Measurements from ENCODE around the gene NCAPD2.

The NCAPD2 gene

GRCh38 chr12:6532927-6533652, 39.2 kb downstream of the NCAPD2 start:
- DNase-seq (ENCODE audit: low read depth in 1 of 2, low spot score in 1 of 2): no peak

- DNase-seq (ENCODE audit: low read depth in 1 of 2, low spot score in 1 of 2): no peak
Measured at GRCh38 chr12:6533653-6533922, 39.7 kb downstream of the NCAPD2 start.

GRCh38 chr12:6533923-6534694, 40.2 kb downstream of the NCAPD2 start, which contains the start of gene GAPDH:
GAPDH (plus strand) TSS chr12:6534517; CDS start chr12:6534833, 316 bp downstream.
- peak; percentile 70 to 79 for DNase-seq (ENCODE audit: low read depth in 1 of 2, low spot score in 1 of 2)

GRCh38 chr12:6534695-6534944, 40.7 kb downstream of the NCAPD2 start:
- no peak for DNase-seq (ENCODE audit: low read depth in 1 of 2, low spot score in 1 of 2)

- DNase-seq (ENCODE audit: low read depth in 1 of 2, low spot score in 1 of 2): peak; percentile 48 to 64
Measured at GRCh38 chr12:6534945-6535696, 41.2 kb downstream of the NCAPD2 start.

GRCh38 chr12:6535697-6535946, 41.7 kb downstream of the NCAPD2 start:
- DNase-seq (ENCODE audit: low read depth in 1 of 2, low spot score in 1 of 2): no peak

- no peak for DNase-seq (ENCODE audit: low read depth in 1 of 2, low spot score in 1 of 2)
Measured at GRCh38 chr12:6535960-6536847, 42.3 kb downstream of the NCAPD2 start.

GRCh38 chr12:6536894-6537579, 43.1 kb downstream of the NCAPD2 start:
- DNase-seq (ENCODE audit: low read depth in 1 of 2, low spot score in 1 of 2): no peak

GRCh38 chr12:6537580-6538419, 43.9 kb downstream of the NCAPD2 start:
- peak; percentile 73 to 79 for DNase-seq (ENCODE audit: low read depth in 1 of 2, low spot score in 1 of 2)

GRCh38 chr12:6538420-6539313, 44.8 kb downstream of the NCAPD2 start:
- DNase-seq (ENCODE audit: low read depth in 1 of 2, low spot score in 1 of 2): no peak

GRCh38 chr12:6539314-6539682, 45.4 kb downstream of the NCAPD2 start:
- no peak for DNase-seq (ENCODE audit: low read depth in 1 of 2, low spot score in 1 of 2)

GRCh38 chr12:6539707-6540134, 45.8 kb downstream of the NCAPD2 start:
- no peak for DNase-seq (ENCODE audit: low read depth in 1 of 2, low spot score in 1 of 2)

- peak in 1 of 2 donors; percentile 45 for DNase-seq (ENCODE audit: low read depth in 1 of 2, low spot score in 1 of 2)
Measured at GRCh38 chr12:6540181-6540877, 46.4 kb downstream of the NCAPD2 start.

- DNase-seq (ENCODE audit: low read depth in 1 of 2, low spot score in 1 of 2): no peak
Measured at GRCh38 chr12:6541371-6542165, 47.7 kb downstream of the NCAPD2 start.

- no peak for DNase-seq (ENCODE audit: low read depth in 1 of 2, low spot score in 1 of 2)
Measured at GRCh38 chr12:6542209-6543009, 48.5 kb downstream of the NCAPD2 start.

GRCh38 chr12:6546016-6546415, 52.1 kb downstream of the NCAPD2 start:
- DNase-seq (ENCODE audit: low read depth in 1 of 2, low spot score in 1 of 2): no peak

GRCh38 chr12:6547566-6547965, 53.7 kb downstream of the NCAPD2 start:
- DNase-seq (ENCODE audit: low read depth in 1 of 2, low spot score in 1 of 2): no peak

Data from activated T-helper 1 cell treated with anti-CD3 and anti-CD28 coated beads, Interleukin-2, amount 50 U/mL, for 16 hours (primary cell).